H9 (cell line): ENCODE results near the gene P2RY14. TPM values are rescaled to one million over a fixed set of nuclear protein-coding genes. Genes with fewer than 3 reads are reported as not detected.

Experiments used
- DNase-seq: peaks from one replicate; pipeline ENCODE4 v3.0.0-alpha.2; 2017
- H2AFZ ChIP-seq: one replicate; pipeline ENCODE4 v1.6.1; 2013; ENCODE audit warnings: mild to moderate bottlenecking, low read length, control low read depth, moderate library complexity
- H2AK5ac ChIP-seq: 2 replicates; pipeline ENCODE4 v1.6.1; 2013; ENCODE audit warnings: low read length, control low read depth, mixed read lengths; ENCODE audit not compliant: insufficient read length
- H2BK120ac ChIP-seq: one replicate; pipeline ENCODE4 v1.6.1; 2013; ENCODE audit warnings: low read depth, mild to moderate bottlenecking, low read length, control low read depth, inconsistent platforms; ENCODE audit not compliant: poor library complexity, severe bottlenecking
- H2BK12ac ChIP-seq: 2 replicates; pipeline ENCODE4 v1.6.1; 2013; ENCODE audit warnings: low read length, control low read depth, mixed read lengths, low read depth; ENCODE audit not compliant: insufficient read length
- H2BK15ac ChIP-seq: 2 replicates; pipeline ENCODE4 v1.6.1; 2013; ENCODE audit warnings: low read depth, low read length, control low read depth
- H2BK20ac ChIP-seq: one replicate; pipeline ENCODE4 v1.6.1; 2013; ENCODE audit warnings: low read depth, mild to moderate bottlenecking, low read length, control low read depth, inconsistent platforms; ENCODE audit not compliant: poor library complexity, severe bottlenecking
- H2BK5ac ChIP-seq: 2 replicates; pipeline ENCODE4 v1.6.1; 2013; ENCODE audit warnings: low read length, control low read depth, mixed read lengths; ENCODE audit not compliant: insufficient read length
- H3K14ac ChIP-seq: 2 replicates; pipeline ENCODE4 v1.6.1; 2013; ENCODE audit warnings: low read length, control low read depth; ENCODE audit not compliant: insufficient read depth
- H3K18ac ChIP-seq: 2 replicates; pipeline ENCODE4 v1.6.1; 2013; ENCODE audit warnings: low read depth, mild to moderate bottlenecking, mixed read lengths, low read length, control low read depth; ENCODE audit not compliant: insufficient read length
- H3K23ac ChIP-seq: 2 replicates; pipeline ENCODE4 v1.6.1; 2013; ENCODE audit warnings: low read length, control low read depth, mixed read lengths, low read depth; ENCODE audit not compliant: insufficient read length
- H3K23me2 ChIP-seq: 2 replicates; pipeline ENCODE4 v1.6.1; 2013; ENCODE audit warnings: low read depth, mild to moderate bottlenecking, mixed read lengths, low read length, control low read depth; ENCODE audit not compliant: insufficient read length, poor library complexity, severe bottlenecking
- H3K27ac ChIP-seq: 2 replicates; pipeline ENCODE4 v1.5.1; 2013; ENCODE audit warnings: low read length, control low read depth, mixed read lengths, low read depth; ENCODE audit not compliant: insufficient read length
- H3K27me3 ChIP-seq: 2 replicates; pipeline ENCODE4 v1.6.1; 2013; ENCODE audit warnings: low read length, control low read depth, inconsistent platforms; ENCODE audit not compliant: insufficient read depth
- H3K4ac ChIP-seq: 2 replicates; pipeline ENCODE4 v1.6.1; 2013; ENCODE audit warnings: low read depth, mild to moderate bottlenecking, control low read depth, inconsistent platforms, low read length, moderate library complexity
- H3K4me1 ChIP-seq: 2 replicates; pipeline ENCODE4 v1.6.1; 2013; ENCODE audit warnings: low read length, control low read depth, inconsistent platforms; ENCODE audit not compliant: insufficient read depth
- H3K4me2 ChIP-seq: 2 replicates; pipeline ENCODE4 v1.6.1; 2013; ENCODE audit warnings: low read length, control low read depth, mixed read lengths; ENCODE audit not compliant: insufficient read length, insufficient read depth
- H3K56ac ChIP-seq: 2 replicates; pipeline ENCODE4 v1.6.1; 2013; ENCODE audit warnings: low read depth, mild to moderate bottlenecking, mixed read lengths, low read length, control low read depth; ENCODE audit not compliant: insufficient read length
- H3K79me1 ChIP-seq: 2 replicates; pipeline ENCODE4 v1.6.1; 2013; ENCODE audit warnings: low read depth, mild to moderate bottlenecking, moderate library complexity, low read length, control low read depth, inconsistent platforms; ENCODE audit not compliant: insufficient read depth, poor library complexity, severe bottlenecking
- H3K79me2 ChIP-seq: 2 replicates; pipeline ENCODE4 v1.6.1; 2013; ENCODE audit warnings: low read length, control low read depth, inconsistent platforms; ENCODE audit not compliant: insufficient read depth
- H3K9ac ChIP-seq: 2 replicates; pipeline ENCODE4 v1.6.1; 2013; ENCODE audit warnings: low read length, control low read depth, mixed read lengths; ENCODE audit not compliant: insufficient read length; ENCODE audit errors: extremely low read depth
- H3K9me3 ChIP-seq: one replicate; pipeline ENCODE4 v1.6.1; 2013; ENCODE audit warnings: low read depth, low read length, inconsistent platforms; ENCODE audit not compliant: control insufficient read depth
- H3T11ph ChIP-seq: one replicate; pipeline ENCODE4 v1.6.1; 2013; ENCODE audit warnings: mild to moderate bottlenecking, low read length, control low read depth, inconsistent platforms
- H4K20me1 ChIP-seq: one replicate; pipeline ENCODE4 v1.6.1; 2013; ENCODE audit not compliant: control insufficient read depth, insufficient read length, insufficient read depth
- H4K5ac ChIP-seq: 2 replicates; pipeline ENCODE4 v1.6.1; 2013; ENCODE audit warnings: low read depth, mild to moderate bottlenecking, mixed read lengths, low read length, control low read depth; ENCODE audit not compliant: insufficient read length
- H4K8ac ChIP-seq: replicated peaks from 2 replicates; pipeline ENCODE4 v1.6.1; 2013; ENCODE audit warnings: low read length, control low read depth, mixed read lengths, low read depth; ENCODE audit not compliant: insufficient read length
- H4K91ac ChIP-seq: 2 replicates; pipeline ENCODE4 v1.6.1; 2013; ENCODE audit warnings: low read depth, mild to moderate bottlenecking, moderate library complexity, mixed read lengths, low read length, control low read depth; ENCODE audit not compliant: insufficient read length
- H3K27ac Mint-ChIP-seq, 3 experiments: 2 replicates in 2 of 3; 3 replicates in 1 of 3; pipeline ENCODE4 v1.8.0; 2020 to 2021; ENCODE audit warnings: mixed read lengths in 3 of 3, mild to moderate bottlenecking in 1 of 3, moderate library complexity in 1 of 3
- H3K27me3 Mint-ChIP-seq: 2 replicates; pipeline ENCODE4 v1.8.0; 2021; ENCODE audit warnings: low read depth, mild to moderate bottlenecking, moderate library complexity, mixed read lengths
- H3K36me3 Mint-ChIP-seq, 3 experiments: 2 replicates in 2 of 3; 3 replicates in 1 of 3; pipeline ENCODE4 v1.8.0; 2020 to 2021; ENCODE audit warnings: low read depth in 3 of 3, mixed read lengths in 3 of 3; ENCODE audit not compliant: insufficient read depth in 1 of 3
- H3K4me1 Mint-ChIP-seq, 2 experiments: 2 replicates each; pipeline ENCODE4 v1.8.0; 2020; ENCODE audit warnings: mixed read lengths in 2 of 2
- H3K4me3 Mint-ChIP-seq, 2 experiments: 2 replicates in 1 of 2; 3 replicates in 1 of 2; pipeline ENCODE4 v1.8.0; 2020 to 2021; ENCODE audit warnings: mild to moderate bottlenecking in 2 of 2, mixed read lengths in 2 of 2, moderate library complexity in 1 of 2
- H3K9me3 Mint-ChIP-seq, 2 experiments: 2 replicates in 1 of 2; 3 replicates in 1 of 2; pipeline ENCODE4 v1.8.0; 2020; ENCODE audit warnings: mild to moderate bottlenecking in 2 of 2, mixed read lengths in 2 of 2, moderate library complexity in 1 of 2
- WGBS: extraction: QIAGEN DNeasy Blood & Tissue Kit; methylation state at CpG from one replicate; pipeline ENCODE4 v1.1.7; 2013; ENCODE audit warnings: missing lambda C conversion rate, low lambda C conversion rate, mixed read lengths; ENCODE audit not compliant: insufficient read length; ENCODE audit errors: extremely low coverage; 5-methylcytosine and 5-hydroxymethylcytosine counted together
- total RNA-seq: library from RNA; stranded (reverse); gene quantifications from 2 replicates; pipeline ENCODE4 v1.2.1, GENCODE V29; 2021
- TF ChIP-seq, protein P1 (sequence below): fragments of 200-600 bp; sonication (generic); conservative IDR thresholded peaks from 3 replicates; pipeline ENCODE4 v1.8.0; 2021; ENCODE audit warnings: antibody characterized with exemption, mild to moderate bottlenecking

P2RY14 gene
- total RNA-seq, 1 experiment from 2014 or later = not detected

- Histone ChIP-seq H4K91ac (no peak overlapping the region), H3K4ac (no peak overlapping the region), H2BK15ac (no peak overlapping the region), H4K8ac (no peak overlapping the region), H3K18ac (no peak overlapping the region), H2BK120ac (no peak overlapping the region), H2BK20ac (no peak overlapping the region), H3K23ac (no peak overlapping the region), H3K14ac (no peak overlapping the region), H3K4me2 (no peak overlapping the region), H3K56ac (no peak overlapping the region), H3K9me3 (no peaks in the 10 kb centered on the region), H3K4me1 (no peaks in the 10 kb centered on the region), H3T11ph (no peak overlapping the region), H2BK5ac (no peak overlapping the region), H3K27me3 (no peaks in the 10 kb centered on the region), H3K23me2 (no peaks in the 10 kb centered on the region), H3K79me1 (no peaks in the 10 kb centered on the region), H3K79me2 (no peaks in the 10 kb centered on the region), H2BK12ac (no peak overlapping the region), H2AFZ (no peak overlapping the region), H3K27ac (no peak overlapping the region), H4K20me1 (no peaks in the 10 kb centered on the region), H2AK5ac (no peak overlapping the region), H3K9ac (no peak overlapping the region), H4K5ac (no peak overlapping the region)
- TF ChIP-seq, protein P1, sequence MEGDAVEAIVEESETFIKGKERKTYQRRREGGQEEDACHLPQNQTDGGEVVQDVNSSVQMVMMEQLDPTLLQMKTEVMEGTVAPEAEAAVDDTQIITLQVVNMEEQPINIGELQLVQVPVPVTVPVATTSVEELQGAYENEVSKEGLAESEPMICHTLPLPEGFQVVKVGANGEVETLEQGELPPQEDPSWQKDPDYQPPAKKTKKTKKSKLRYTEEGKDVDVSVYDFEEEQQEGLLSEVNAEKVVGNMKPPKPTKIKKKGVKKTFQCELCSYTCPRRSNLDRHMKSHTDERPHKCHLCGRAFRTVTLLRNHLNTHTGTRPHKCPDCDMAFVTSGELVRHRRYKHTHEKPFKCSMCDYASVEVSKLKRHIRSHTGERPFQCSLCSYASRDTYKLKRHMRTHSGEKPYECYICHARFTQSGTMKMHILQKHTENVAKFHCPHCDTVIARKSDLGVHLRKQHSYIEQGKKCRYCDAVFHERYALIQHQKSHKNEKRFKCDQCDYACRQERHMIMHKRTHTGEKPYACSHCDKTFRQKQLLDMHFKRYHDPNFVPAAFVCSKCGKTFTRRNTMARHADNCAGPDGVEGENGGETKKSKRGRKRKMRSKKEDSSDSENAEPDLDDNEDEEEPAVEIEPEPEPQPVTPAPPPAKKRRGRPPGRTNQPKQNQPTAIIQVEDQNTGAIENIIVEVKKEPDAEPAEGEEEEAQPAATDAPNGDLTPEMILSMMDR = no peak
- Mint-ChIP-seq H3K36me3 (no peaks in the 10 kb centered on the region), H3K27ac (no peak overlapping the region), H3K4me1 (peaks cover 13 to 19% of the 10 kb centered on the region in 2 experiments), H3K27me3 (no peaks in the 10 kb centered on the region), H3K9me3 (no peaks in the 10 kb centered on the region), H3K4me3 (no peak overlapping the region)
- WGBS = no CpG with 5 or more reads among the region's 2 CpGs
- no peak for DNase-seq
These were observed 20.7 kb upstream of the P2RY14 start for GRCh38 chr3:151299006-151299405.
